ENCODE data around the gene TBX2.

Gene TBX2

DNA sequence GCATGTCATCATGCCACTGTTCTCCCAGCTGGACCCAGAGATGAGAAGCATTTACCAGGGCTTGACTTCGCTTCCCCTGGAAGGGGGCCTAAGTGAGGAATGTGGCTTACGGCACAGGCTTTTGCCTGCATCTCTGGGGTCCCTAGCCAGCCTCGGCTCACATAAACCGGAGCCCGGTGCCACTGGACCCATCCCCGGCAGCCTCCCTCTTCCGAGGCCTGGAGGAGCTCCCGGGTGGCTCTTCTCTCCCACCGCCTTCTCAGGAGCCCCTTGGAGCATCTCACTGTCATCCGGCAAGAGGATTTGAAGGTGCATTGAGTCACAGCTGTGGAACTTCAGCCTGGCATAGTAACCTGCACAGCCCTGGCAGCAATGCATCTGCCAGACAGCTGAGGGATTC lies 29.9 kb upstream of the TBX2 start:
- no peak for DNase-seq

GRCh38 chr17:61371179-61371578 lies 28.5 kb upstream of the TBX2 start:
- DNase-seq, result no peak

DNA sequence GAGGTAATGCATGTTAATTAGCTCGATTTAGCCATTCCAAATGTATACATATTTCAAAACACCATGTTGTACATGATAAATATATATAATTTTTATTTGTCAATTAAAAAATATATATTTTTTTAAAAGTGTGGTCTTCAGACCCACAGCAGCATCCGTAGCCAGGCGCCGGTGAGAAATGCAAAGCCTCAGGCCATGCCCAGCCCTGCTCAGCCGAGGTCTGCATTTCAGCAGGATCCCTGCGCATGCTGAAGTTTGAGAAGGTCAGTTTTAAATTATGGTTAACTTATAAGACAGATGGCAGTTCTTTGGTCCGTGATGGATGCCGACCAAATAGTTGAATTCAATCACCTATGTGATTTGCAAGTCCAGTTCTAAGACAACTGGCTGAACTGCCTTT lies 28.0 kb upstream of the TBX2 start:
- DNase-seq, result no peak

- no peak for DNase-seq
These were observed 27.2 kb upstream of the TBX2 start for GRCh38 chr17:61372436-61372835.

- no peak for DNase-seq
These were observed 22.5 kb upstream of the TBX2 start for GRCh38 chr17:61376931-61377838.

DNA sequence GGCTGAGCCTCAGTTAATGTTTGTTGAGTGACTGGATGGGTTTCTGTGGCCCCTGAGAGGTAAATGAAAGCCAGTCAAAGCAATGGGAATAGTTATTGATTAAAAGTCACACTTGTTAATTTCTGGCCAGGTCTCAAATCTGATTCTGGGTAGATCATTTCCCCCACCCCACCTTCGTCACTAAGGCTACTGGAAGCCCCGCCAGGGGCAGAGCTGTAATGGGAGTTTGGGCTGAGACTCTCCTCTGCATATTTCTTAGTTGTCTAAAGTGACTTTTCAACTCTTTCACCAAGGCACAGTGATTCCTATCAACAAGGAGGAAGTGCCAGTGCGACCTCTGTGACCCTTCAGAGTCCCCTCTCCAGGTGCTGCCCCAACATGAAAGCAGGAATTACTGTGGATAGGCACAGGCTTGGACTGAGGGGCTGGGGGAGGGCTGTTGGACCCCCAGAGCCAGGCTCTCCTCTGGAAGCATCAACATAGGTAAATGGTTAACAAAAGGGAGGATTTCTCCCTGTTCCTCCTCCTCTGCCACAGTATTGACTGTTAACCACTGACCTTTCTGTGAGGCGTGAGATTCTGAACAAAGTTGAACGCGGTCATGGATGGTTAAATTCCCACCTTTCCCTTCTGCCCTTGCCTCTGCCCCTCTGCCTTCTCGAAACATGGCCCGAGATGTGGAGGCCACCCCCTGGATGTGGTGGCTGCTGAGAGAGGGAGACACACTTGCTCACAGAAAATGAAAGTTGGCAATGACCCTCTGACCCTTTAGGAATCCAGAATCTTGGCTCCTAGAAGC lies 20.8 kb upstream of the TBX2 start:
- no peak for DNase-seq

DNA sequence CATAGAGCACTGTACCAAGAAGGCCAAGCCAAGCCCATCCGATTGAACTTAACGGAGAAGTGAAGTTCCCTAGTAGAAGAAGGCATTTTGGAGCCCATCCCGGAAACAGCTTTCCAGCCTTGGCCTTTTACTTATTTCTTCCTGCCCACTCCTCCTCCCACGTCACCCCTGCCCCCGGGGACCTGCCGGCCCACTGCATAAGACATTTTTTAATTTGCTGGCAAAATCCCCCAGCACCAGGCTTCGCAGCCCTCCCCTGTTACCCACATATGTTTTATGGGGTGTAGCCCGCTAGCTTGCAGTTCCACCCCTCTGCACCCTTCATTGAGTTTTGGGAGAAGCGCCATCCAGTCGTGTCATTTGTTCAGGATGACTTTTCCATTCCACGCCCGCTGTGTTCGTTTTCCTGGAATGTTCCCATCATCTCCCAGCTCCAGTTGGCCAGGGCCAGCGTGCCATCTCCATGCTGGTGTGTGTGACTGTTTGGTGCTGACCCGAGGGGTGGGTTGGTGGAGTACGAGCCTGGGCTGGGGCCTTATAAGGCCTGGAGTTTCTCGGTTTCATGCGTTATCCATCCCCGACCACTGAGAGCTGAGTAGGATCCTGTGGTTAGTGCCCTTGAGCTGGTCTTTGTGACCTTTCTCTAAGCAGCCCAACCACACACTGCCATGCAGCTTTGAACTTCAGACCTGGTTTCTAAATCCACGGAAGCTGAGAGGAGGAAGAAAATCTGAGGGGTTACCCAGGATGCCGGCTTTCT lies 20.0 kb upstream of the TBX2 start:
- no peak for DNase-seq

DNA sequence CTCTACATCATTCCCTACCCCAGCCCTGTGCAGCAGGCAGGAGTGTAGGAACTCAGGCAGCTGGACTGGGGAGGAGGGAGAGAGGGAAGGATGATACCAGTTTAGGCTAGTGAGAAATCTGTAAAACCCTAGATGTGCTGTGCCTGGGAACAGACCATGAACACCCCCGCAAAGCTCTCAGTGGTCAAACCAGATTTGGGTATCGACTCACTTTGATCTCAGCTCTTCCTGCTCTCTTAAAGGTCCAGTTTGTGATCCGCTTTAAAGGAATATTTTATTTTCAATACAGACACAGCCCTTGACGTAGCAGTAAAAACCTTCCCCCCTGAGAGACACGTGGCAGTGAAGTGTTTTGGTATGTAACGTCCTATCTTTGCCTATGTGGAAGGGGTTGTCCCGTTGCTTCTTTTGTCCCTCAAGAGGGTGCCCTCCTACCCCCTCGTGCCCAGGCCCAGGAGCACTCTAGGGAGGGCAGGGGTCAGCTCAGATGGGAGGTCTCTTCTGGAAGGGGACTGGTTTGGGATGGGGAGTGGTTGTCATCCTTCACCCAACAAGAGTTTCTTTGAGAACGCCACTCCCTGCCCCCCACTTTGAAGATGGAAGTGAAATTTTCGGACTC lies 19.3 kb upstream of the TBX2 start:
- no peak for DNase-seq

- DNase-seq, result no peak
These were observed 18.7 kb upstream of the TBX2 start for GRCh38 chr17:61380836-61381525.

GRCh38 chr17:61381537-61381936 lies 18.1 kb upstream of the TBX2 start:
- DNase-seq, result no peak

DNA sequence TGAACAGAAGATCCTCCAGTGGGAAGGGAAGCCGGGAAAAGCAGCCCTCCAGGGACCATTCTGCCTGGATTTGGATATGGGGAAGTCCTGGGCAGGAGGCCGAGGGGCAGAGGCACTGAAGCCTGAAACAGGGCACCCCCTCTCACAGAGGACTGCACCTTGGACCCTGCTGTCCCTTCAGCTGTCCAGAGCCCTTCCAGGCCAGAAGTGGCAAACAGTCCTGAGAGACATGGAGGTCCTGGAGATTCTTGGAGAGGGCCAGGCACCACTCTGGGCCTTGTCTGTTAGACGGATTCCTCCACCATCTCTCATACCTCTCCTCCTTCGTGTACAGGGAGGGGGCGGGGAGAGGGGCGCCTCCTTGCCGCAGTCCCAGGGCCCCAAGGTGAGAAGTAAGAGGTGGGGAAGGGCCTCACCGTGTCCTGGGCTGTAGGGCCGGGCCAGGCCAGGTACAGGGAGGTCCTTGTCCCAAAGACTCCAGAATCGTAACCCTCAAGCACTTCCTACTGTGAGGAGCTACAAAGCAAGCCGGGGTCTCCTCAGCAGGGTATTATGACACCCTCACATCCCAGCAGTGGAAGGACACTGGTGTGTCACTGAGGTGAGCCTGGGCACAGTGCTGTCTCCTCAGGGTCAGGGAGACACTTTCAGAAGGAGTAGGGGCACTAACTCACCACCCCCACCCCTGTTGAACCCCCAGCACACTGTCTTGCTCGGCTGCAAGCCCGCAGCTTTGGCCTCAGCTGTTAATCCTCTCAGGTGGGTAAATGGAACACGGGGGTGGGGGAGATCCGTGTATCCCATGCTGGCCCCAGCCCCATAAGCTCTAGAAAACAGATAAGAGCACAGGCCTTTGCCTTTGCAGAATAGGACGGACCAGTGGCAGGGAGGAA lies 16.6 kb upstream of the TBX2 start:
- DNase-seq, result no peak

DNA sequence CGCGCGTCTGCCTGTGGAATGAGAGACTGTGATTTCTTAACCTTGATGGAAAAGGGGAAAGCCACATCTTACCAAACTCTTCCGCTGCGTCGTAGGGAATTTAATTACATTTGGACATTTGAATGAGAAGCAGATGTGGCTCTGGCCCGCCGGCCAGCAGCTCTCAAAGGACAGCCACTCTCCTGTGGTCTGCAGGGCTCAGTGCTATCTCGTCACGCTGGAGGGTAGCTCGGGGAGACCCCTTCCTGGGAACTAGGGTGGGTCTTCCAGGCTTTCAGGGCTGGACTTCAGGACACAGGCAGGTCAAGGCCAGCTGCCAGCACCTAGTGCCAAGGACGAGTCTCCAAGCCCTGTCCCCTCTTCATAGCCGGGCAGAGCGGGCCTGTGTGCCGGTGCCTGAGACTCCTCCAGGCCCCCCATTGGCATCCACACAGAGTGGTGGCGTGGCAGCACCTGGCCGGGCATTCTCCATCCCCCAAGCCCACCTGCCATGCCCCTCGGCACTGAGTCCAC lies 15.9 kb upstream of the TBX2 start:
- DNase-seq, result no peak

- DNase-seq, result no peak
These were observed 15.3 kb upstream of the TBX2 start for GRCh38 chr17:61384354-61384691.

- DNase-seq, result no peak
These were observed 14.7 kb upstream of the TBX2 start for GRCh38 chr17:61384692-61385576.

DNA sequence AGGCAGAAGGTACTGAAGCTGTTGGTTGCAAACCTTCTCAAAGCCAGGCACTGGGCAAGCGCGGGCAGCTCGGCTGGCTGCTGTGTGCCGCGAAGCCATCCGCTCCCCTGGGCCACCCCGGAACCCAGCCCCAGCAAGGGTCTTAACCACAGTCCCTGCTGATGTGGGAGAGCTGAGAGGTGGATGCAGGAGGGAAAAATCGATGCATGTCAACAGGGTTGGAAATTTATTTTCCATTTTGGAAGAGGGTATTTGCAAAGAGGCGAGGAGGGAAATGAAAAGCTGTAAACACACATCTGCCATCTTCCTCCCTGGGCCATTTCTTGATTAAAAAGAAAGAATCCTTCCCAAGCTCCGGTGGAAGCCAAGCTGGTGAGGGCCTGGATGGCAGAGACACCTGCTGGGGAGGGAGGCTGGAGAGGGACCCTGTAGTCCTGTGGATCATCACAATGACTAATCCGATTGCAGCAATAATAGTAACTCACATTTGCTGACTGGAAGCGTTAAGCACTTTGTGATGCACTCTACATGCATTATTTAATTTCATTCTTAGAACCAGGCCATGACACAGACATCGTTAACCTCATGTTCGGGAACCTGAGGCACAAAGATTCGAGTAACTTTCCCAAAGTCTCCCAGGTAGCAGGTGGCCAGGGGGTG lies 13.9 kb upstream of the TBX2 start:
- no peak for DNase-seq

- DNase-seq, result no peak
These were observed 13.4 kb upstream of the TBX2 start for GRCh38 chr17:61386251-61386650.

GRCh38 chr17:61387011-61387410 lies 12.6 kb upstream of the TBX2 start:
- DNase-seq, result no peak

DNA sequence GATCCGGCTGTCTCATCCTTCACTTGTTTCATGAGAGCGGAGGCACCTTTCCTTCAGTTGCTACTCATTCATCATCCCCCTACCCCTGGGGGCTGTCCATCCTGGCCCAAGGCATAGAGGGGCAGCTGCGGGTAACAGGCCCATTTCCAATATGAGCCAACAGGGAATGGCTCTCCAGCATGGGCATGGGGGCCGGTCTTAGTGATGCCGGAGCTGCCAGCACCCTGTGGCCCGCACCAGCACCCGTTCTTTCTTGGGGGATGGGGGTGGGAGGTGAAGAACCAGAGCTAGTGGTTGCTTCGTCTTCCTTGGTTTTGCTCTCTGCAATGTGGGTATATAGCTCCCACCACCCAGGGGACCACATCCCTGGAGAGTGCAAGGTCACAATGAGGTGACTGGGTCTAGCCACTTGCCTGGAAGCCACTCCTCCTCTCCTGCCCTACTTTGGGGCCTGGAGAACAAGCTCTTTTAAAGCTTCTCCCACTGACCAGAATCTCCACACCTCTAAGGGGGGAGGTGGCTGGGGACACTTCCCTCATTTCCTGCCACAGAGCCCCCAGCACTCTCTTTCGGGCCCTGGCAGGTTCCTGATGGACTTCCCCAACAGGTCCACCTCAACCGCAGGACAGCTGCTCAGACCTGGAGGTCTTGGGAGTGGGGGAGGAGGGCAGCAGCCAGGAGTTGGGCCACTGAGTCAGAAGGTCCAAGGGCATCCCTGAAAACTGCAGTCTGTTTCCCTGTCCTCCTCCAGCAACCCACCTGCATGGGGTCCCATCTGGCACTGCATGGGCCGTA lies 11.9 kb upstream of the TBX2 start:
- DNase-seq, result no peak

Measured in activated T-cell treated with anti-CD3 and anti-CD28 coated beads, Interleukin-2, amount 50 U/mL, for 48 hours (primary cell).